ENCODE results near the gene HIRIP3.

The HIRIP3 gene

GRCh38 chr16:29990883-29991570 is 4.4 kb downstream of the HIRIP3 start:
- Mint-ChIP-seq H3K27ac (no peak overlapping the region), H3K4me1 (peaks cover 15% of the 10 kb centered on the region), H3K27me3 (ENCODE audit: low read depth) (no peaks in the 10 kb centered on the region), H3K4me3 (no peak overlapping the region), H3K9me3 (no peaks in the 10 kb centered on the region), H3K36me3 (ENCODE audit: low read depth) (peaks cover 42% of the 10 kb centered on the region)
- no peak for TF ChIP-seq CTCF (IDR thresholded peaks at IDR 0.05; ENCODE audit: unreplicated experiment in 3 of 3)

- H3K27me3 Mint-ChIP-seq (ENCODE audit: low read depth), result no peaks in the 10 kb centered on the region
- no peaks in the 10 kb centered on the region for H3K9me3 Mint-ChIP-seq
- peak overlapping the region in 1 of 3 experiments; percentile 20 for H3K27ac Mint-ChIP-seq
- no peak overlapping the region for H3K4me3 Mint-ChIP-seq
- H3K4me1 Mint-ChIP-seq, result peaks cover 8% of the 10 kb centered on the region
- TF ChIP-seq CTCF (IDR thresholded peaks at IDR 0.05; ENCODE audit: unreplicated experiment in 3 of 3), result no peak
- H3K36me3 Mint-ChIP-seq (ENCODE audit: low read depth), result peaks cover 49% of the 10 kb centered on the region
Observed at GRCh38 chr16:29990034-29990433, 5.4 kb downstream of the HIRIP3 start.

- peaks cover 54% of the 10 kb centered on the region for H3K36me3 Mint-ChIP-seq (ENCODE audit: low read depth)
- no peaks in the 10 kb centered on the region for H3K27me3 Mint-ChIP-seq (ENCODE audit: low read depth)
- no peak overlapping the region for H3K4me3 Mint-ChIP-seq
- TF ChIP-seq CTCF (IDR thresholded peaks at IDR 0.05; ENCODE audit: unreplicated experiment in 3 of 3), result no peak
- no peaks in the 10 kb centered on the region for H3K9me3 Mint-ChIP-seq
- H3K4me1 Mint-ChIP-seq, result peaks cover 2% of the 10 kb centered on the region
- H3K27ac Mint-ChIP-seq, result no peak overlapping the region
Observed at GRCh38 chr16:29989111-29989858, 6.1 kb downstream of the HIRIP3 start.

- no peak for TF ChIP-seq CTCF (IDR thresholded peaks at IDR 0.05; ENCODE audit: unreplicated experiment in 3 of 3)
- H3K4me3 Mint-ChIP-seq, result no peak overlapping the region
- H3K36me3 Mint-ChIP-seq (ENCODE audit: low read depth), result peaks cover 57% of the 10 kb centered on the region
- H3K9me3 Mint-ChIP-seq, result no peaks in the 10 kb centered on the region
- H3K4me1 Mint-ChIP-seq, result no peaks in the 10 kb centered on the region
- H3K27ac Mint-ChIP-seq, result no peak overlapping the region
- H3K27me3 Mint-ChIP-seq (ENCODE audit: low read depth), result no peaks in the 10 kb centered on the region
Observed at GRCh38 chr16:29988346-29989075, 6.9 kb downstream of the HIRIP3 start.

GRCh38 chr16:29987371-29988085 is 7.9 kb downstream of the HIRIP3 start:
- H3K9me3 Mint-ChIP-seq, result no peaks in the 10 kb centered on the region
- no peak overlapping the region for H3K27ac Mint-ChIP-seq
- no peak for TF ChIP-seq CTCF (IDR thresholded peaks at IDR 0.05; ENCODE audit: unreplicated experiment in 3 of 3)
- no peaks in the 10 kb centered on the region for H3K4me1 Mint-ChIP-seq
- H3K4me3 Mint-ChIP-seq, result no peak overlapping the region
- H3K36me3 Mint-ChIP-seq (ENCODE audit: low read depth), result peaks cover 60% of the 10 kb centered on the region
- no peaks in the 10 kb centered on the region for H3K27me3 Mint-ChIP-seq (ENCODE audit: low read depth)
